ENCODE measurements around the gene DLGAP1.

Gene DLGAP1

DNA sequence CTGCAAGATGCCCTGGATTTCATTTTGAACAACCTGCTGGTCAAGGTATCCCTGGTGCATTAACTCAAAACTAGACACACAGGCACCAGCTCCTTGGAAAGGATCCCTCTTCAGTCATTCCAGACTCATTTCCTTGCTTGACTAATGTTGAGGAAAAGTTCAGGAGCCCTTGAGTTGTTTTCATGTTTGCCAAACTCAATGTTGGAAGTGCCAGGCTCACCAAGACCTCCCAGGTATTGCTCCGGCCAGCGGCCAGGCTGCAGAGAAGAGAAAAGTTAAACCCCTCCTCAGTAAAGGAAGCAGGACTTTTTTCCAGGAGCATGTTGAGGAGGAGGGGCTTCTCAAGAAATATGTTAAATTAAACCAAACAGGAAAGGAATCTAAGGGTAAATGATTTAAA lies 962.4 kb downstream of the DLGAP1 start:
- DNase-seq (ENCODE audit: low spot score), result no peak
- TF ChIP-seq, protein P1, sequence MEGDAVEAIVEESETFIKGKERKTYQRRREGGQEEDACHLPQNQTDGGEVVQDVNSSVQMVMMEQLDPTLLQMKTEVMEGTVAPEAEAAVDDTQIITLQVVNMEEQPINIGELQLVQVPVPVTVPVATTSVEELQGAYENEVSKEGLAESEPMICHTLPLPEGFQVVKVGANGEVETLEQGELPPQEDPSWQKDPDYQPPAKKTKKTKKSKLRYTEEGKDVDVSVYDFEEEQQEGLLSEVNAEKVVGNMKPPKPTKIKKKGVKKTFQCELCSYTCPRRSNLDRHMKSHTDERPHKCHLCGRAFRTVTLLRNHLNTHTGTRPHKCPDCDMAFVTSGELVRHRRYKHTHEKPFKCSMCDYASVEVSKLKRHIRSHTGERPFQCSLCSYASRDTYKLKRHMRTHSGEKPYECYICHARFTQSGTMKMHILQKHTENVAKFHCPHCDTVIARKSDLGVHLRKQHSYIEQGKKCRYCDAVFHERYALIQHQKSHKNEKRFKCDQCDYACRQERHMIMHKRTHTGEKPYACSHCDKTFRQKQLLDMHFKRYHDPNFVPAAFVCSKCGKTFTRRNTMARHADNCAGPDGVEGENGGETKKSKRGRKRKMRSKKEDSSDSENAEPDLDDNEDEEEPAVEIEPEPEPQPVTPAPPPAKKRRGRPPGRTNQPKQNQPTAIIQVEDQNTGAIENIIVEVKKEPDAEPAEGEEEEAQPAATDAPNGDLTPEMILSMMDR (IDR thresholded peaks at IDR 0.05; ENCODE audit: extremely low read depth, insufficient read depth, missing control alignments), result no peak

DNA sequence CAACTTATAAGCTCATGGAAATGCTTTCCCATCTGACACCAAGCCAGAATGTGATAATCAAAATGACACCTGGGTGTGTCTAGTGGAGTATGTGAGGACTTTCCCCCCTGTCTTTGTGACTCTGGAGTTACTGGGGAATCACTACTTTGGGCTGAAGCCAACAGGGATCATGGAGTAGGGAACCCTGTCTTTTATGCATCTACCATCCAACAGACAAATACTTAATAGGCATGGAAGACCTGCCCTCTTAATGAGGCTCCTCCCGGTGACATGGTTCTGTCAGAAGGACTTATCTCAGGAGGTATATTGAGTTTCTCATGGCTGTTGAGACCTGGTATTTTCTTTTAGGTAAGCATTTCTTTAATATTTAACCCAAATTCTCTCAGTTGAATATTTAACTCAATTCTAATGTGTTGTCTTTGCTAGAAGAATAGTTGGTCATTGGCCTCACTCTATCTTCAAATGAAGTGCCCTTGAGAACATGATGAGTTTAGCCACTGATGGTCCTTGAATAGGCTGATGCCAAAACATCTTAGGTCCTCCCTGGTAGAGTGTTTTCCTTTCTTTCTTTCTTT lies 963.0 kb downstream of the DLGAP1 start:
- DNase-seq (ENCODE audit: low spot score), result no peak
- TF ChIP-seq, protein P1 (IDR thresholded peaks at IDR 0.05; ENCODE audit: extremely low read depth, insufficient read depth, missing control alignments), result no peak
- in situ Hi-C loops (cut with MboI; ENCODE audit: low pct_unique_long_range_greater_than_20kb, low sequenced_read_pairs, unreplicated experiment), result no loop called here

More for the DNA sequence above, 962.4 kb downstream of the DLGAP1 start:
- in situ Hi-C loops (cut with MboI; ENCODE audit: low pct_unique_long_range_greater_than_20kb, low sequenced_read_pairs, unreplicated experiment), result no loop called here

DNA sequence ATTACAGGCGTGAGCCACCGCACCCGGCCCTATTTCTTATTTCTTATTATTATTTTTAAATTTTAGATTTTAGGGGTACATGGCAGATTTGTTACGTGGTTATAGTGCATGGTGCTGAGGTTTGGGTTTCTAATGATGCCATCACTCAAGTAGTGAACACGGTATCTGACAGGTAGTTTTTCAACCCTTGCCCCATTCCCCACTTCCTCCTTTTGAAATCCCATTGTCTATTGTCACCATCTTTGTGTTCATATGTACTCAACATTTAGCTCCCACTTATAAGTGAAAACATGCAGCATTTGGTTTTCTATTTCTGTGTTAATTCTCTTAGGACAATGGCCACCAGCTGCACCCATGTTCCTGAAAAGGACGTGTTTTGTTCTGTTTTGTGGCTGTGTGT lies 965.6 kb downstream of the DLGAP1 start:
- in situ Hi-C loops (cut with MboI; ENCODE audit: low pct_unique_long_range_greater_than_20kb, low sequenced_read_pairs, unreplicated experiment), result no loop called here
- TF ChIP-seq, protein P1 (IDR thresholded peaks at IDR 0.05; ENCODE audit: extremely low read depth, insufficient read depth, missing control alignments), result no peak
- no peak for DNase-seq (ENCODE audit: low spot score)

DNA sequence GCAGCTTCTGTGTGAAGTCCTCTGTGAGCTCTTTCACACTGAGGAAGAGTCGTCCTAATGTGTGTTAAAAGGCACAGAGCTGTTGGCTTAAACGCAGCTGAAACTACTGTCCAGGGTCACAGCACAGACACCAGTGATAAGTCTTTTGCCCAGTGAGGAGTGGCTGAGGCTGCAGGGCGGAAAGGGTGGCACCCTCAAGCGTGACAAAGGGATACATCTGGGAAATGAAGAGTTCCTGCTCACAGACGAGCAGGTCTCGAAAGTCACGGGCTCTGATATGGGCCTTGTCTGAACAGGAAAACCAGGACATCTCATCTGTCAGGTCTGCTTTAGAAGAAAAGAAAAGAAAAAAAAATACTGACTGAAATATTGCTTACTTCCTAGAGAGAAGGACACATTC lies 968.6 kb downstream of the DLGAP1 start:
- in situ Hi-C loops (cut with MboI; ENCODE audit: low pct_unique_long_range_greater_than_20kb, low sequenced_read_pairs, unreplicated experiment), result no loop called here

DNA sequence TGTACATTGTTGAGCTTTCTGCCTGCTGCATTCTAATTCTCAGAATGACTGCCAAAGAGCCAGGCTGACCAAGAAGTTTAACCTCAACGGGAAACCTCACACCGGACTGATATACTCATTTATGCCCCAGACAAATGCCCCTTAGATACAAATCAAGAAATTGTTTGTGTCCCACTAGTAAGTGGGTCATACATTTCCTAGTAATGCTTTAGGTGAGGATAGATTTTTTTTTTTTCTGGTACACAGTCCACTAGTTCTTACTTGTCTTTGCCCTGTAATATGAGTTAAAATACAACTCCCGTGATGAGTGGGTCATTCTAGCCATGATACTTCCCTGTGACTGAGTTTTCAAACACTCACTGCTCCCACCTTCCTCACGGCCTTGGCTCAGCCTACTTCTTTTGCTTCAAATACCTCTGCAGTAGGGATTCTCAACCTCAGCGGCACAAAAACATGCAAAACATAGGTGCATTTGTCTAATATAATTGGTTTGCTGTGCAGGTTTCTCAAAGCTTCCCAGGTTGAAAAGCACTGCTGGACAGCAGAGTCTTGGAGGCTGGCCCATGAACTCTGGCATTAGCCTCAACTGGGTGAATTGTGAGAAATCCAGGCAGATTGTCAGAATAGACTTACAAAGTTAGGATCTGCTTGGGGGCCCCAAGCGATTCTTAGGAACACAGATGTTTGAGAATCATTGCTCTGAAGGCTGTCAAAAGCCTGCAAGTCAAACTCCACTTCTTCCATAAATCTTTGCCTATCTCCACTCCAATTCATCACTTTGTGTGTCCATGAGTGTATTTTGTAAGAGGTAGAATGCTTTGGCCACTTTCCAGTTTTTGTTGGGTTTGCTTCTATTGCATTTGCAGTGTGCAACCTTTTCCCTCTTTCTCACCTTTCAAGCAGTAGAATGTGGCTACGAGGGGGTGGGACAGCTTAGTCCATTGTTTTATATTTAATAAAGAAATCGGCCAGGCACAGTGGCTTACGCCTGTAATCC lies 969.7 kb downstream of the DLGAP1 start:
- DNase-seq (ENCODE audit: low spot score), result no peak
- TF ChIP-seq, protein P1 (IDR thresholded peaks at IDR 0.05; ENCODE audit: extremely low read depth, insufficient read depth, missing control alignments), result no peak
- in situ Hi-C loops (cut with MboI; ENCODE audit: low pct_unique_long_range_greater_than_20kb, low sequenced_read_pairs, unreplicated experiment), result no loop called here

More for the DNA sequence above, 968.6 kb downstream of the DLGAP1 start:
- DNase-seq (ENCODE audit: low spot score), result no peak
- TF ChIP-seq, protein P1 (IDR thresholded peaks at IDR 0.05; ENCODE audit: extremely low read depth, insufficient read depth, missing control alignments), result no peak

DNA sequence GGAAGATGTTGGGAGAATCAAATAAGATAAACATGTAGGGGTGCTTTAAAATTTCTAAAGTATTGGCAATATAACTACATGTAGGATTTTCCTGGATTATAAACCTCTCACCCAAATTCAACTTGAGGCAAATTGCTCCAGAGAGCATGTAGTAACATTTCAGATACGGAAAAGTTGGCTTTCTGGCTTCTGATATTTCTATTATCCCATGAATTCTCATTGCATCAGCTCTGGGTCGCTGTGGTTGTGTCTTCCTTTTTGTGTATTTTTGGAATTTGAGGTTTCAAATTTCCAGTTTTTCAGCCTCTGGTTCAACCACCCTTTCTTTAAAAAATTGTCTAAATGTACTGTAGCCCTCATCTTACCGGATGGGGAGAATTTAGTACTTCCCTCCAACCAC lies 972.8 kb downstream of the DLGAP1 start:
- no peak for DNase-seq (ENCODE audit: low spot score)
- in situ Hi-C loops (cut with MboI; ENCODE audit: low pct_unique_long_range_greater_than_20kb, low sequenced_read_pairs, unreplicated experiment), result no loop called here
- TF ChIP-seq, protein P1 (IDR thresholded peaks at IDR 0.05; ENCODE audit: extremely low read depth, insufficient read depth, missing control alignments), result no peak

Data from GM13977 (cell line).